Sciatic nerve (tissue), 2 donors: ENCODE results near the gene VPS26B. TPM values are rescaled to one million over a fixed set of nuclear protein-coding genes. Genes with fewer than 3 reads are reported as not detected.
"Not testable (repeated sequence)": the region's sequence is repeated elsewhere in the genome, so short reads cannot be mapped to it uniquely, and the experiment has no call there.

ENCODE experiments used
- ATAC-seq: fragments of 200-7000 bp; cut with Tn5 transposase; one replicate; pipeline ENCODE4 v1.9.1; 2020; ENCODE audit warnings: mild to moderate bottlenecking, moderate library complexity
- DNase-seq: peaks from one replicate; pipeline ENCODE4 v3.0.0-alpha.2; 2020; ENCODE audit warnings: low spot score
- intact Hi-C: fragments of 100-400 bp; cut with DNase I; formaldehyde crosslinking; loops from one replicate; pipeline ENCODE4 v1.14.2; 2022
- total RNA-seq: library from RNA; stranded (reverse); fragmentation: NEBNext Ultra II Directional; extraction: Animal tissue kit (Norgen Biotek cat#: 25700); gene quantifications from one replicate; pipeline ENCODE4 v1.2.1, GENCODE V29; 2021
- donor health status: DM: no; HTN: no; CAD: no.
- donor health status: DM: no; HTN: no; CAD: no.

Gene VPS26B
- total RNA-seq, result 39.1 TPM

- DNase-seq (peak; percentile 98), ATAC-seq (peak; percentile 98)
- intact Hi-C loops, result loop anchor here (5.0 kb wide), 1 partner anchor 1802 kb away; no protein-coding TSS in a partner anchor
Observed at GRCh38 chr11:134223836-134224709, at the start of gene VPS26B, which contains the start of gene NCAPD3. VPS26B (plus strand) TSS chr11:134224671; CDS start chr11:134225123, 452 bp downstream. NCAPD3 (minus strand) TSS chr11:134223967; CDS start chr11:134223926, 41 bp downstream.

GRCh38 chr11:134176284-134176683 lies 48.2 kb upstream of the VPS26B start:
- intact Hi-C loops, result no loop called here
- no peak for DNase-seq
- ATAC-seq, result no peak

- ATAC-seq, result no peak
- DNase-seq, result no peak
- intact Hi-C loops, result no loop called here
Observed at GRCh38 chr11:134178032-134178674, 46.3 kb upstream of the VPS26B start.

- ATAC-seq, result peak; percentile 36
- intact Hi-C loops, result no loop called here
- DNase-seq, result no peak
Observed at GRCh38 chr11:134181707-134182106, 42.8 kb upstream of the VPS26B start.

GRCh38 chr11:134188092-134188491 lies 36.4 kb upstream of the VPS26B start:
- intact Hi-C loops, ATAC-seq, DNase-seq: not testable (repeated sequence)

- no peak for ATAC-seq
- DNase-seq, result no peak
- intact Hi-C loops, result no loop called here
Observed at GRCh38 chr11:134196756-134197155, 27.7 kb upstream of the VPS26B start.

- intact Hi-C loops, result no loop called here
- DNase-seq (no peak), ATAC-seq (no peak)
Observed at GRCh38 chr11:134199531-134199930, 24.9 kb upstream of the VPS26B start.

GRCh38 chr11:134200688-134201087 lies 23.8 kb upstream of the VPS26B start:
- DNase-seq, result no peak
- intact Hi-C loops, result no loop called here
- no peak for ATAC-seq

- DNase-seq, result no peak
- no peak for ATAC-seq
- intact Hi-C loops, result no loop called here
Observed at GRCh38 chr11:134202661-134203060, 21.8 kb upstream of the VPS26B start.

- intact Hi-C loops, result no loop called here
- ATAC-seq, result no peak
- DNase-seq, result no peak
Observed at GRCh38 chr11:134205729-134206128, 18.7 kb upstream of the VPS26B start.

GRCh38 chr11:134206185-134206584 lies 18.3 kb upstream of the VPS26B start:
- intact Hi-C loops, result no loop called here
- ATAC-seq (no peak), DNase-seq (no peak)

- intact Hi-C loops, result no loop called here
- ATAC-seq (no peak), DNase-seq (no peak)
Observed at GRCh38 chr11:134207538-134208239, 16.8 kb upstream of the VPS26B start.

GRCh38 chr11:134215836-134216235 lies 8.6 kb upstream of the VPS26B start:
- DNase-seq (no peak), ATAC-seq (no peak)
- intact Hi-C loops, result no loop called here

- ATAC-seq, result no peak
- intact Hi-C loops, result no loop called here
- DNase-seq, result no peak
Observed at GRCh38 chr11:134216816-134217215, 7.7 kb upstream of the VPS26B start.

GRCh38 chr11:134223121-134223520 lies 1.4 kb upstream of the VPS26B start:
- DNase-seq (no peak), ATAC-seq (no peak)
- intact Hi-C loops, result loop anchor here (5.0 kb wide), 1 partner anchor 1801 kb away; no protein-coding TSS in a partner anchor

GRCh38 chr11:134224710-134225664 lies 516 bp downstream of the VPS26B start:
- intact Hi-C loops, result loop anchor here (5.0 kb wide), 1 partner anchor 1803 kb away; no protein-coding TSS in a partner anchor
- DNase-seq, result peak; percentile 74

GRCh38 chr11:134226806-134227325 lies 2.4 kb downstream of the VPS26B start:
- intact Hi-C loops, result no loop called here

More at GRCh38 chr11:134224710-134225664, 516 bp downstream of the VPS26B start:
- ATAC-seq, result peak; percentile 2

GRCh38 chr11:134228625-134229024 lies 4.2 kb downstream of the VPS26B start:
- ATAC-seq (no peak), DNase-seq (no peak)
- intact Hi-C loops, result no loop called here

More at GRCh38 chr11:134226806-134227325, 2.4 kb downstream of the VPS26B start:
- no peak for DNase-seq
- no peak for ATAC-seq
